D721Med (cell line): ENCODE data around the gene TIMP2.

Experiments used
- DNase-seq: peaks from one replicate; pipeline ENCODE4 v3.0.0; 2011; ENCODE audit warnings: low spot score; ENCODE audit not compliant: insufficient read length
- FAIRE-seq: peaks from 2 replicates; lab custom pipeline; 2011; peaks lifted over from hg19 to GRCh38; lab: Jason Lieb, UNC
- CTCF ChIP-seq: IDR thresholded peaks from 2 replicates; pipeline ENCODE4 v1.5.1; 2012; ENCODE audit warnings: mild to moderate bottlenecking, control low read depth; ENCODE audit not compliant: insufficient read depth; ENCODE audit errors: missing control alignments

TIMP2 gene

DNA sequence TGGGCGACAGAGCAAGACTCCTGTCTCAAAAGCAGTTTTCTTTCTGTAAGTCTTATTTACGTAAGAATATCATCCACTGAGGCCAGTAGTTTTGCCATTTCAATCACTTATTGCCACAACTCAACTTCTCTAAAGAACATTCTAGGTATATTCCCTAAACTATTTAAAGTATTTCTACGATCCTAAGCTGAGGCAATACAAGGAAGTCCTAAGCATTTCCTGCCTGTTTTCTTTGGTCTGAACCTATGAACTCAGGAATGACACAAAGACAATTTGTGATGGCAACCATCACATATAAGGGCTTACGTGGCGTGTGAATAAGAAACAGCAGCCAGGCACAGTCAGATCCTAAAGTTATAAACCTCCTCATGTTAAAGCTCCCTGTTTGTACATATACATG, 98.8 kb downstream of the TIMP2 start:
- DNase-seq (no peak), FAIRE-seq (no peak)
- no peak for TF ChIP-seq CTCF

DNA sequence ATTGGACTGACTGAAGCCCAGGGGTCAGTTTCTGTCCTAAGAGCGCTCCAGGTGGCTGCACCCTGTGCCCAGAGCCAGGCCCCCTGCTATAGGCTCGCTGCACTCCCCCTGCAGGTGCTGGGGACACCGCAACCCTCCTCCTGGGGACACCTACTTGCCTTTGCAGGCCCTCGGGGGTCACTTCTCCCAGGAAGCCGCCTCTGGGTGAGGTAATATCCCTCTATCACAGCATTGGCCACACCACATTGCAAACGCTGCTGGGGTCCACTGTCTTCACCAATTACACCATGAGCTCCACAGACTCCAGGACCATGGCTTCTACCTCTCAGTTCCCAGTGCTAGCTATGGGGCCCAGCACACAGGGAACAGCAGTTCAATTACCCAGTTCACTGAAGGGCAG, 99.5 kb downstream of the TIMP2 start:
- no peak for TF ChIP-seq CTCF
- FAIRE-seq = no peak
- no peak for DNase-seq

DNA sequence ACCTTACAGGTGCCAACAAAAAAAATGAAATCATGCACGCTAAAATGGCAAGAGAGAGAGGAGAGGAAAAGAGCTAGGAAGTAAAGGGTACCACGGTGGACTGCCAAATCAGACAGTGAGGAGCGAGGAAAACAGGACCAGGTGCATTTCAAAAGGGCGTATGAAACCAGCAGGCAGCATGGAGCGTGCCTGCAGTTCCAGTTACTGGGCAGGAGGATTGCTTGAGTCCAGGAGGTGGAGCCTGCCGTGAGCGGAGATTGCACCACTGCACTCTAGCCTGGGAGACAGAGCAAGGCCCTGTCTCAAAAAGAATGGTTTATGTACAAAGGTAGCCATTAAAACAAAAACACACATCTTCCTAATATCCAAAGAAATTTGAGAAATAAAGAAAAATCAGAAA, 100.9 kb downstream of the TIMP2 start:
- no peak for TF ChIP-seq CTCF
- DNase-seq (no peak), FAIRE-seq (no peak)

GRCh38 chr17:78823282-78824046, 101.7 kb downstream of the TIMP2 start:
- TF ChIP-seq CTCF = peak; percentile 10
- DNase-seq (no peak), FAIRE-seq (no peak)

- no peak for TF ChIP-seq CTCF
- FAIRE-seq (no peak), DNase-seq (no peak)
These were observed 102.6 kb downstream of the TIMP2 start for GRCh38 chr17:78822552-78822951.

DNA sequence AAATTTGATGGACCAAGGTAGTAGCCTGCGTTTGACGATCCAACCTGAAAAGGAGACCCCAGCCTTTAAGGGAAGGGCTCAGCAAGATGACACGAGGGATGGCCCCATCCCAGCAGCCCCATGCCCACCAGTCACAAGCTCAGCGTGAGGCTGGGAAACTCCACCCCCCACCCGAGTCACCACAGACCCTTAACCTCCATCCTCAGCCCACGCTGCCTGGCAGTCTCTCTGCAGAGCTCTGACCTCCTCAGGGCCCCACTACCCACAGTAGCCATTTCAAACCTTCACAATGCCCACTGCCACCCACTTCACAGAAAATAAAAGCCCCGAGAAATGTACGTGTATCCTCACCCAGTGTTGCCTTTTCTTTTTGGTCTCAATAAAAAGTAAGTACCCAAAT, 103.2 kb downstream of the TIMP2 start:
- FAIRE-seq = no peak
- no peak for DNase-seq
- no peak for TF ChIP-seq CTCF

GRCh38 chr17:78820841-78821240, 104.3 kb downstream of the TIMP2 start:
- no peak for DNase-seq
- no peak for TF ChIP-seq CTCF
- FAIRE-seq = no peak
